ENCODE data around the gene PCYOX1L. TPM values are rescaled to one million over a fixed set of nuclear protein-coding genes. Genes with fewer than 3 reads are reported as not detected.

The PCYOX1L gene
- polyA plus RNA-seq, 1 donor from 2014 or later = 21.1 TPM

DNA sequence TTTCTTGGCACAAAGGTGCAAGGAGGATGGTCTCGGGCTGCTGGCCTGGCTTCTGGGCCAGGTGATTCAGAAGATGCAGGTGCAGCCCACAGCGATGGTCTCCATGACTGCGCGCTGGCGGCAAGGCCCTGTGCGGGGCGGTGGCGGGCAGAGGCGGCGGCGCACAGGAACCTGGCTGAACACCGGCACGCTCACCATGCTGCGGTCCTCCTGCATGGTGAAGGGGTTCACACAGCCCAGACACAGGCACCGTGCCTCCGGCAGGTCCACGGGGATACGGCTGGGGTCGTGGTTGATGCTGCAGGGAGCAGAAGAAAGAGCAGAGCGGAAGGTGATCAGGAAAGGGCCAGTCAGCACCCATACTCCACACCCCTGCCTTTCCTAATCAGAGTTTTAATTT lies 16.5 kb downstream of the PCYOX1L start:
- Histone ChIP-seq H3K4me2 (ENCODE audit: low read length) (no peak overlapping the region), H3K9me2 (ENCODE audit: insufficient read depth, low read length) (no peaks in the 10 kb centered on the region), H3K27ac (ENCODE audit: low read length) (no peak overlapping the region), H3K9me3 (ENCODE audit: low read length) (no peaks in the 10 kb centered on the region), H3K36me3 (ENCODE audit: insufficient read depth, low read length) (no peaks in the 10 kb centered on the region), H3K79me2 (replicated peaks; ENCODE audit: insufficient read depth, low read length) (no peaks in the 10 kb centered on the region), H3F3A (ENCODE audit: insufficient read depth, low read length, poor library complexity, severe bottlenecking) (no peaks in the 10 kb centered on the region), H3K9ac (ENCODE audit: low read length) (no peak overlapping the region), H2AFZ (ENCODE audit: low read depth, low read length) (no peak overlapping the region), H3K27me3 (ENCODE audit: insufficient read depth, low read depth, low read length) (no peaks in the 10 kb centered on the region), H4K20me1 (ENCODE audit: insufficient read depth) (no peaks in the 10 kb centered on the region), H3K4me3 (ENCODE audit: low read length) (no peak overlapping the region)
- no peak for TF ChIP-seq MXI1 (conservative IDR thresholded peaks at IDR 0.05; ENCODE audit: poor library complexity, severe bottlenecking)
- TF ChIP-seq, protein P1, sequence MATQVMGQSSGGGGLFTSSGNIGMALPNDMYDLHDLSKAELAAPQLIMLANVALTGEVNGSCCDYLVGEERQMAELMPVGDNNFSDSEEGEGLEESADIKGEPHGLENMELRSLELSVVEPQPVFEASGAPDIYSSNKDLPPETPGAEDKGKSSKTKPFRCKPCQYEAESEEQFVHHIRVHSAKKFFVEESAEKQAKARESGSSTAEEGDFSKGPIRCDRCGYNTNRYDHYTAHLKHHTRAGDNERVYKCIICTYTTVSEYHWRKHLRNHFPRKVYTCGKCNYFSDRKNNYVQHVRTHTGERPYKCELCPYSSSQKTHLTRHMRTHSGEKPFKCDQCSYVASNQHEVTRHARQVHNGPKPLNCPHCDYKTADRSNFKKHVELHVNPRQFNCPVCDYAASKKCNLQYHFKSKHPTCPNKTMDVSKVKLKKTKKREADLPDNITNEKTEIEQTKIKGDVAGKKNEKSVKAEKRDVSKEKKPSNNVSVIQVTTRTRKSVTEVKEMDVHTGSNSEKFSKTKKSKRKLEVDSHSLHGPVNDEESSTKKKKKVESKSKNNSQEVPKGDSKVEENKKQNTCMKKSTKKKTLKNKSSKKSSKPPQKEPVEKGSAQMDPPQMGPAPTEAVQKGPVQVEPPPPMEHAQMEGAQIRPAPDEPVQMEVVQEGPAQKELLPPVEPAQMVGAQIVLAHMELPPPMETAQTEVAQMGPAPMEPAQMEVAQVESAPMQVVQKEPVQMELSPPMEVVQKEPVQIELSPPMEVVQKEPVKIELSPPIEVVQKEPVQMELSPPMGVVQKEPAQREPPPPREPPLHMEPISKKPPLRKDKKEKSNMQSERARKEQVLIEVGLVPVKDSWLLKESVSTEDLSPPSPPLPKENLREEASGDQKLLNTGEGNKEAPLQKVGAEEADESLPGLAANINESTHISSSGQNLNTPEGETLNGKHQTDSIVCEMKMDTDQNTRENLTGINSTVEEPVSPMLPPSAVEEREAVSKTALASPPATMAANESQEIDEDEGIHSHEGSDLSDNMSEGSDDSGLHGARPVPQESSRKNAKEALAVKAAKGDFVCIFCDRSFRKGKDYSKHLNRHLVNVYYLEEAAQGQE (IDR thresholded peaks at IDR 0.05; ENCODE audit: borderline replicate concordance) = no peak
- no peak for TF ChIP-seq SMC3 (conservative IDR thresholded peaks at IDR 0.05; ENCODE audit: poor library complexity)
- TF ChIP-seq, protein P2, sequence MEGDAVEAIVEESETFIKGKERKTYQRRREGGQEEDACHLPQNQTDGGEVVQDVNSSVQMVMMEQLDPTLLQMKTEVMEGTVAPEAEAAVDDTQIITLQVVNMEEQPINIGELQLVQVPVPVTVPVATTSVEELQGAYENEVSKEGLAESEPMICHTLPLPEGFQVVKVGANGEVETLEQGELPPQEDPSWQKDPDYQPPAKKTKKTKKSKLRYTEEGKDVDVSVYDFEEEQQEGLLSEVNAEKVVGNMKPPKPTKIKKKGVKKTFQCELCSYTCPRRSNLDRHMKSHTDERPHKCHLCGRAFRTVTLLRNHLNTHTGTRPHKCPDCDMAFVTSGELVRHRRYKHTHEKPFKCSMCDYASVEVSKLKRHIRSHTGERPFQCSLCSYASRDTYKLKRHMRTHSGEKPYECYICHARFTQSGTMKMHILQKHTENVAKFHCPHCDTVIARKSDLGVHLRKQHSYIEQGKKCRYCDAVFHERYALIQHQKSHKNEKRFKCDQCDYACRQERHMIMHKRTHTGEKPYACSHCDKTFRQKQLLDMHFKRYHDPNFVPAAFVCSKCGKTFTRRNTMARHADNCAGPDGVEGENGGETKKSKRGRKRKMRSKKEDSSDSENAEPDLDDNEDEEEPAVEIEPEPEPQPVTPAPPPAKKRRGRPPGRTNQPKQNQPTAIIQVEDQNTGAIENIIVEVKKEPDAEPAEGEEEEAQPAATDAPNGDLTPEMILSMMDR (IDR thresholded peaks at IDR 0.05; ENCODE audit: poor library complexity, severe bottlenecking) = no peak
- TF ChIP-seq RAD21 (conservative IDR thresholded peaks at IDR 0.05) = no peak
- no peak for TF ChIP-seq POLR2AphosphoS5 (IDR thresholded peaks at IDR 0.05)
- TF ChIP-seq TAF1 (IDR thresholded peaks at IDR 0.05; ENCODE audit: low read depth) = no peak
- no peak for TF ChIP-seq EZH2 (IDR thresholded peaks at IDR 0.05; ENCODE audit: borderline replicate concordance, insufficient read depth, low read length, poor library complexity, severe bottlenecking)
- no peak for TF ChIP-seq EP300 (conservative IDR thresholded peaks at IDR 0.05; ENCODE audit: poor library complexity, severe bottlenecking)

DNA sequence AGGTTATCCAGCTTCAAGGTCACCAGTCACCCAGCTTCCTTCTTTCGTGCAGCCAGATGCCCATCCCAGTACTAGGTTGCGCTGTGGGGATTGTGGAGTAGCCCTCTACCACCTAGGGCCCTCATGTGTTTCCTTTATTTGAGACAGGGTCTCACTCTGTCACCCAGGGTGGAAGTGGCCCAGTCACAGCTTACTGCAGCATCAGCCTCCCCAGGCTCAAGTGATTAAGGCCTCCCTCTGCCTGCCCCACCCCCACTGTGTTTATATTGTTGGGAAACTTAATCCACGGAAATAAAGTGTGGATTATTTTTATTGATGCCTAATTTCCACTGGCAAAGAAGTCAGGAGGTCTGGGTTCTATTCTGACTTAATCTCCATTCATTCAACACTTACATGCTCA lies 17.0 kb downstream of the PCYOX1L start:
- H4K20me1 ChIP-seq (ENCODE audit: insufficient read depth) = no peaks in the 10 kb centered on the region
- no peak overlapping the region for H2AFZ ChIP-seq (ENCODE audit: low read depth, low read length)
- no peak overlapping the region for H3K4me3 ChIP-seq (ENCODE audit: low read length)
- H3F3A ChIP-seq (ENCODE audit: insufficient read depth, low read length, poor library complexity, severe bottlenecking) = no peaks in the 10 kb centered on the region
- no peak overlapping the region for H3K4me2 ChIP-seq (ENCODE audit: low read length)
- no peaks in the 10 kb centered on the region for H3K9me2 ChIP-seq (ENCODE audit: insufficient read depth, low read length)
- no peak overlapping the region for H3K27ac ChIP-seq (ENCODE audit: low read length)
- TF ChIP-seq POLR2AphosphoS5 (IDR thresholded peaks at IDR 0.05) (no peak), EZH2 (IDR thresholded peaks at IDR 0.05; ENCODE audit: borderline replicate concordance, insufficient read depth, low read length, poor library complexity, severe bottlenecking) (no peak), MXI1 (conservative IDR thresholded peaks at IDR 0.05; ENCODE audit: poor library complexity, severe bottlenecking) (no peak), SMC3 (conservative IDR thresholded peaks at IDR 0.05; ENCODE audit: poor library complexity) (no peak), TAF1 (IDR thresholded peaks at IDR 0.05; ENCODE audit: low read depth) (no peak), EP300 (conservative IDR thresholded peaks at IDR 0.05; ENCODE audit: poor library complexity, severe bottlenecking) (no peak)
- TF ChIP-seq, protein P2 (IDR thresholded peaks at IDR 0.05; ENCODE audit: poor library complexity, severe bottlenecking) = no peak
- TF ChIP-seq, protein P1 (IDR thresholded peaks at IDR 0.05; ENCODE audit: borderline replicate concordance) = no peak
- no peak overlapping the region for H3K9ac ChIP-seq (ENCODE audit: low read length)
- no peaks in the 10 kb centered on the region for H3K79me2 ChIP-seq (replicated peaks; ENCODE audit: insufficient read depth, low read length)
- H3K9me3 ChIP-seq (ENCODE audit: low read length) = no peaks in the 10 kb centered on the region
- no peaks in the 10 kb centered on the region for H3K36me3 ChIP-seq (ENCODE audit: insufficient read depth, low read length)
- H3K27me3 ChIP-seq (ENCODE audit: insufficient read depth, low read depth, low read length) = no peaks in the 10 kb centered on the region

Data from neural cell (in vitro differentiated cells).